Measurements from ENCODE around the gene NRTN.

The NRTN gene

GRCh38 chr19:5793188-5793587 is 11.7 kb upstream of the NRTN start:
- TF ChIP-seq CTCF (IDR thresholded peaks at IDR 0.05; ENCODE audit: low read depth, low read length, missing control alignments): no peak
- in situ Hi-C loops (cut with HindIII; ENCODE audit: low pct_ligation_motif_present, low sequenced_read_pairs): no loop called here

GRCh38 chr19:5795382-5795919 is 9.4 kb upstream of the NRTN start:
- in situ Hi-C loops (cut with HindIII; ENCODE audit: low pct_ligation_motif_present, low sequenced_read_pairs): no loop called here
- H3K36me3 ChIP-seq (replicated peaks): no peaks in the 10 kb centered on the region
- no peak for DNase-seq
- no peaks in the 10 kb centered on the region for H3K27me3 ChIP-seq (replicated peaks)
- TF ChIP-seq CTCF (IDR thresholded peaks at IDR 0.05; ENCODE audit: low read depth, low read length, missing control alignments): no peak
- no peak overlapping the region for H3K4me3 ChIP-seq (ENCODE audit: low read depth, low read length)
- H3K27ac ChIP-seq: no peak overlapping the region

More at GRCh38 chr19:5793188-5793587, 11.7 kb upstream of the NRTN start:
- Histone ChIP-seq H3K4me3 (ENCODE audit: low read depth, low read length) (no peak overlapping the region), H3K27ac (no peak overlapping the region), H3K27me3 (replicated peaks) (no peaks in the 10 kb centered on the region), H3K36me3 (replicated peaks) (peaks cover 12% of the 10 kb centered on the region)
- DNase-seq: no peak

GRCh38 chr19:5798244-5798643 is 6.6 kb upstream of the NRTN start:
- H3K36me3 ChIP-seq (replicated peaks): no peaks in the 10 kb centered on the region
- no peak overlapping the region for H3K27ac ChIP-seq
- DNase-seq: no peak
- H3K27me3 ChIP-seq (replicated peaks): no peaks in the 10 kb centered on the region
- no peak for TF ChIP-seq CTCF (IDR thresholded peaks at IDR 0.05; ENCODE audit: low read depth, low read length, missing control alignments)
- H3K4me3 ChIP-seq (ENCODE audit: low read depth, low read length): no peak overlapping the region
- in situ Hi-C loops (cut with HindIII; ENCODE audit: low pct_ligation_motif_present, low sequenced_read_pairs): no loop called here

GRCh38 chr19:5799247-5800241 is 5.3 kb upstream of the NRTN start:
- no peak overlapping the region for H3K27ac ChIP-seq
- TF ChIP-seq CTCF (IDR thresholded peaks at IDR 0.05; ENCODE audit: low read depth, low read length, missing control alignments): no peak
- no peak overlapping the region for H3K4me3 ChIP-seq (ENCODE audit: low read depth, low read length)
- no peak for DNase-seq
- peaks cover 4% of the 10 kb centered on the region for H3K27me3 ChIP-seq (replicated peaks)
- no peaks in the 10 kb centered on the region for H3K36me3 ChIP-seq (replicated peaks)
- in situ Hi-C loops (cut with HindIII; ENCODE audit: low pct_ligation_motif_present, low sequenced_read_pairs): no loop called here

- no peak for DNase-seq
- no peak overlapping the region for H3K4me3 ChIP-seq (ENCODE audit: low read depth, low read length)
- H3K27ac ChIP-seq: no peak overlapping the region
- H3K27me3 ChIP-seq (replicated peaks): peaks cover 9% of the 10 kb centered on the region
- no peak for TF ChIP-seq CTCF (IDR thresholded peaks at IDR 0.05; ENCODE audit: low read depth, low read length, missing control alignments)
- no peaks in the 10 kb centered on the region for H3K36me3 ChIP-seq (replicated peaks)
- in situ Hi-C loops (cut with HindIII; ENCODE audit: low pct_ligation_motif_present, low sequenced_read_pairs): no loop called here
Observed at GRCh38 chr19:5800361-5801270, 4.3 kb upstream of the NRTN start.
